GM18867 (cell line): ENCODE measurements around the gene C1orf122.
A peak's percentile ranks its signal among the peaks of the same experiment; 100 is the strongest.

Source experiments
- ATAC-seq: cut with Tn5 transposase; IDR thresholded peaks from one replicate; pipeline ENCODE4 v1.9.1; 2021; ENCODE audit warnings: mild to moderate bottlenecking, moderate library complexity; ENCODE audit not compliant: unreplicated experiment

Gene C1orf122

DNA sequence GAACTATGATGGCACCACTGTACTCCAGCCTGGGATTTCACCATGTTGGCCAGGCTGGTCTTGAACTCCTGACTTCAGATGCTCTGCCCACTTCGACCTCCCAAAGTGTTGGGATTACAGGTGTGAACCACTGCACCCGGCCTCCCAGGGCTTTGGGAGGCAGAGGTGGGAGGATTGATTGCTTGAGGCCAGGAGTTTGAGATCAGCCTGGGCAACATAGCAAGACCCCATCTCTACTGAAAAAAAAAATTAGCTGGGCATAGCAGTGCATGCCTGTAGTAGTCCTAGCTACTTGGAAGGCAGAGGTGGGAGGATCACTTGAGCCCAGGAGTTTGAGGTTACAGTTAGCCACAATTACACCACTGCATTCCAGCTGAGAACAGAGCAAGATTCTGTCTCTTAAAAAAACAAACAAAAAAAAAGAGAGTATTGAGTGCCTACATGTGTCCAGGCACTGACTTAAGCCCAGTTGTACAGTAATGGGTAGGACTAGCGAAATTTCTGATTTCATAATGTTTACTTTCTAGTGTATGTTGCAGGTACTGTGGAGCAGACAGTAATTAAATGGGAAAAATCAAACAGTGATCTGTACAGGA lies 9.7 kb upstream of the C1orf122 start:
- no peak for ATAC-seq

DNA sequence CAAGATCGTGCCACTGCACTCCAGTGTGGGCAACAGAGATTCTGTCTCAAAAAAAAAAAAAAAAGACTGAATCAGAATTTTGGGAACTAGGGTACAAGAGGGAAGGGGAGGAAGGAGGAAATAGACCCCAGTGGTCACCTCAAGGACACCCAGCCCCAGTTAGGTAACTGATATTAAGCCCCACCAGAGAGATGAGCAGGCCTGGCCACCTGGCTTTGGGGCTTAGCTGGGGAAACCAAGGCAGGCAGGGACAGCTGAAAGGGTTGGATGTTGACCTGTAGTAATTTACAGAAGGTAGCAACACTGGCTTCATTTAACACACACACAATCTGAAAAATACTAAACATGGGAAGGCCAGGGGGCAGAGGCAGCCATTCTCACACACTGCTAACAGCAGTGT lies 5.2 kb upstream of the C1orf122 start:
- ATAC-seq = no peak

DNA sequence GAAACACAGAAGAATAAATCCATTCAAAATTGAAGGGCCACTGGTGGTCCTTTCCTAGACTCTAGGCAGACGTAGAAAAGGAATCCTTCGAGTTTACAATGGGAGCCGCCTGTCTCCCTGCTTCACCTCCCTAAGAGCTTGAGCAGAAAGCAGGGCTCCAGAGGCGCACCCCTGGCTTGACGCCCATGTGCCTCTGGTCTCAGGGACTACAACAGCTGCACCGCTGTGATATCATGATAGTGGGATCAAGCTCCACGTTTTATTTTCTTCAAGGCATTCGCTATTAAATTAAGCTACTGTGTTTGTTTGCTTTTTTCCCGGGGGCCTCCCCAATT lies 403 bp upstream of the C1orf122 start:
- ATAC-seq = no peak

DNA sequence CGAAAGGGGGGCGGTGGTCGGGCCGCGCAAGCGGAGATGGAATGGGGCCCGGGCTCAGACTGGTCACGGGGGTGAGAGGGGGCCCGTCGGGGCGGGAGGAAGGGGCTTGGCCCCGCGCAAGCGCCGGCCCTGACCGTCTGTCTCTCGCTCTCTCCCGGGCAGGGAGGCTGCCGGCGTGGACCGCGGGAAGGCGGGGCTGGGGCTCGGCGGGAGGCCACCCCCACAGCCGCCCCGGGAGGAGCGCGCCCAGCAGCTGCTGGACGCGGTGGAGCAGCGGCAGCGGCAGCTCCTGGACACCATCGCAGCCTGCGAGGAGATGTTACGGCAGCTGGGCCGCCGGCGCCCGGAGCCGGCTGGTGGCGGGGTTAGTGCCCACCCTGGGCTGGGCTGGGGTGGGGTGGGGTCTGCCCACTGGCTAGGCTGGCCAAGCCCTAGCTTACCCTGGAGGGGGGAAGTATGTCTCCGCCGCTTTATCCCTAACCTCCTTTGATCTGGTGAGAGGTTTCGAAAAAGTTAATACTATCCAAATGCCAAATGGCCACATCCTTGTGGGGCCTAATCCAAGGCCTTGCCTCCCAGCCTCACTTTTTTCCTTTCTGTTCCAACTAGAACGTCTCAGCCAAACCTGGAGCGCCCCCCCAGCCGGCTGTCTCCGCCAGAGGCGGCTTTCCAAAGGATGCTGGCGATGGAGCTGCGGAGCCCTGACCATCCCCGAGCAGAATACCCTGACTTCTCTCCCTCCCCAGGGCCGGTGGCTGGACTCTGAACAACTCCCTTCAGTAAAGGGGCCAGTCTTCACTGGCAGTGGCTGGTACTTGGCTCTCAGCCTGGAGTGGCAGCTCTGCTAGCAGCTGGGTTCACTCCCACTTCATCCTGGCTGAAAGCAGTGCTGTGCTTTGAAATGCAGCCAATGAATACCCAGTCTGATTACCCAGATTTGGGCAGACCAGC lies 1.1 kb downstream of the C1orf122 start:
- ATAC-seq = peak; percentile 38

DNA sequence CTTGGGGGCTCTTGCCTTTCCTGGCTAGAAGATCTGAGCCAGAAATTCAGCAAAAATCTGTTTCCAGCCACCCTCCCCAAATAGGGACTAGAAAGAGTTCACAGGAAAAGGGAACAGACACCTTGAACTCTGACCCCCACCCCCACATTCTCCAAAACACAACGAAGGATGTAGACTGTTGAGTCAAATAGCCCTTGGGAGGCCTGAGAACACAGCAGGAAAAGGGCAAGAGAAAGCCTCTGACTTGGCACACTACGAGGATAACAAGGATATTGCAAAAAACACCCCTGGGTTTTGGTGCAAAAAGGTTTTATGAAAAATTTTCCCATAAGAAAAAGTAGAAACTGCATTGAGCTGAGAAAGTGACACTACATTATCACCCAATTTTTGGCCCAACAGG lies 2.4 kb downstream of the C1orf122 start:
- ATAC-seq = no peak

DNA sequence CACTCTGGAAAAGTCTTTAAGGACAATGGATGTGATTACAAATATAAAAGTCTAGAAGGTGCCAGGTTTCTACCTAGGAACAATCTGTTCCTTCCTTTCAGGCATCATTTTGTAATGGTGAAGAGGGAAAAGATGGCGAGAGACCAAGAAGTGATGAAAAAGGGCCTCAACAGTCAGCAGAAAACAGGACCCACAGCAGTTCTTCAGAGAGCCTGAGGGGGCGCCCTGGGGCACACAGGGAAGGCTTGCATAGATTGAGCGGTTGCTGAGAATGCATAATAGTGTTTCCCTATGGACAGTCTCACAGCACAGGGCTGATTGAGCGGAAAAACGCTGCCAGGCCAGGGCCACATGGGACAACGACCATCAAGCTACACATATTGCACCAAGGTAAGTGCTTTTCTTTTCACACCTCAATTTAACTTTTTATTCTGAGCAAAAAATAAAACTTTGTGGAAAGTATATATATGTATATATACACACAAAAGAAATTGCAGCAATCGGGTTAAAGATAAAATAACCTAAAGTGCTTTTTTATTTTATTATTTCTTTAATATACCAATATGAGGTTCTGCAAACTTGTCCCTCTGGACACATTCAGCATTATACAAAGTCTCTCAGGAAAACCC lies 3.6 kb downstream of the C1orf122 start:
- no peak for ATAC-seq

DNA sequence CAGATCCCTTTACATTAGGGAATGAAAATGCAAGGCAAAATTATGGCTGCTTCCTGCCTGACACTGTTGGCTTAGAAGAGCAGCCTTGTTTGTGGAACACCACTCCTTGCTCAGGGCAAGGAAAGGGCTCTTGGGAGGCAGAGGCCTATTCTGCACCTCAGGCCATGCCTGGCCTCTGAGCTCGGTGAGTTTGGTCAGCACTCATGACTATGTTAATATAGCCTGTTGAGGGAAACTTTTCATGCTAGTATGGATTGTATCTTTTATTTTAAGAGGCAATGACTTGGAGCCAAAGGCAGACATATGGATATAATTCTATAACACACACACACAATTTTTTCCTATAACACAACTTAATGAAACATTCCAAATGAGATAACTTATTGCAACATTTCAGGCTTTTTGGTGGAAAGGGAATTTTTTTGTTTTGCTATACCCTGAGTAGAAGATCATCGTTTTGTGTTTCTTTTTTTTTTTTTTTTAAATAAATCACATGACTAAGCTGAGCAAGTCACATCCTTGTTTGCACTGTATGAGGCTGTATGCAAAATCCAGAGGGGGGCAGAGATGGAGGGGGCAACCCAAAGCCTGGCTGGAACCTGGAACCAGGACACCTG lies 6.0 kb downstream of the C1orf122 start:
- no peak for ATAC-seq

DNA sequence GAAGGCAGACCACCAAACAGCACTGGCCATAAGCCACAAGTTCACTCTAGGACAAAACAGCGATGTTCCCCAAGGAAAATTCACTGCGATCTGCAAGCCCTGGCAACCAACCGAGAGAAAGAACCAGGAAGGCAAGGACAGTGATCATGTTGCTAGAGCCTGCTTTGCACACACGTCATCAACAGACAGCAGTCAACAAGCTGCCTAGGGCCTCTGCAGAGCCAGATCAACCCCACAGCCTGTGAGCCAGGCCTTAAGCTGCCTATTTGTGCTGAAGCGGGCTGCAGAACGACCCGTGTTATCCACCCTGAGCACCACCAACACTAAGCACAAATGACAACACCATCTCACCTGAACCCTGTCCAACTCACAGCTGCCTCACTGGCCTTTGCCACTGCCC lies 6.7 kb downstream of the C1orf122 start:
- no peak for ATAC-seq

DNA sequence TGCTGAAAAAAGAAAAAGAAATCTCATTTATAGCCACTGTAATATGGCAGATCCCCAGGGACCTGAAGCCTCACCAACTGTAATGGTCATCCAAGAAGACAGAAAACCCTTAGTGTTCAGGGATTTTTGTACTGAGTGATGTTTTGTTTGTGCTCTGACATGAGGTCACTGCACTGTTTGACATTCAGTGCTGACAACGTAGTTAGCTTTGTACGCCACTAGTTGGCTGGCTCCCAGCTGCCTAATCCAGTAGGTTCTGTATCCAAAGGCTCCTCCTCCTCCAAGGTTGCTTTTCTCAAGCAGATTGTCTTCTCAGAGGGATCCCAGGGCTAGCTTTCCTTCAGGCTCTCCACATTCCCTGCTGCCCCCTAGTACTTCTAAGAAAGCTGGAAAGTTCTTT lies 9.9 kb downstream of the C1orf122 start:
- no peak for ATAC-seq

DNA sequence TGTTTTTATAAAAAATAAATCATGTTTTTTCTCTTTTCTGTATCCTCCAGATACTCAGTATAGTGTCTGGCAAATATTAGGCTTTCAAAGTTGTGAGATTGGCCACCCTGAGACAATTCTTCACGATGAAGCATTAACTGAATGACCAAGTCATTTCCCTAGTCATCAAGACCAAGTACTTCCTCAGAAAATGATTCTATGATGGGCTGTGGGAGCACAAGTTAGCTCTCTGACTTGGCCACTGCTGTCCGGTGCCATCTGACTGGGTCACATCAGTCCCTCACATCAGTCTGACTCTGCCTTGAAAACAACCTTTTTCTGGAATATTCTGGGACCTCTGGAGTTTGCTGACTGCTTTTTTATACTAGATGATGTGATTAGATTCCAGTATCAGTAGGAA lies 13.9 kb downstream of the C1orf122 start:
- no peak for ATAC-seq

DNA sequence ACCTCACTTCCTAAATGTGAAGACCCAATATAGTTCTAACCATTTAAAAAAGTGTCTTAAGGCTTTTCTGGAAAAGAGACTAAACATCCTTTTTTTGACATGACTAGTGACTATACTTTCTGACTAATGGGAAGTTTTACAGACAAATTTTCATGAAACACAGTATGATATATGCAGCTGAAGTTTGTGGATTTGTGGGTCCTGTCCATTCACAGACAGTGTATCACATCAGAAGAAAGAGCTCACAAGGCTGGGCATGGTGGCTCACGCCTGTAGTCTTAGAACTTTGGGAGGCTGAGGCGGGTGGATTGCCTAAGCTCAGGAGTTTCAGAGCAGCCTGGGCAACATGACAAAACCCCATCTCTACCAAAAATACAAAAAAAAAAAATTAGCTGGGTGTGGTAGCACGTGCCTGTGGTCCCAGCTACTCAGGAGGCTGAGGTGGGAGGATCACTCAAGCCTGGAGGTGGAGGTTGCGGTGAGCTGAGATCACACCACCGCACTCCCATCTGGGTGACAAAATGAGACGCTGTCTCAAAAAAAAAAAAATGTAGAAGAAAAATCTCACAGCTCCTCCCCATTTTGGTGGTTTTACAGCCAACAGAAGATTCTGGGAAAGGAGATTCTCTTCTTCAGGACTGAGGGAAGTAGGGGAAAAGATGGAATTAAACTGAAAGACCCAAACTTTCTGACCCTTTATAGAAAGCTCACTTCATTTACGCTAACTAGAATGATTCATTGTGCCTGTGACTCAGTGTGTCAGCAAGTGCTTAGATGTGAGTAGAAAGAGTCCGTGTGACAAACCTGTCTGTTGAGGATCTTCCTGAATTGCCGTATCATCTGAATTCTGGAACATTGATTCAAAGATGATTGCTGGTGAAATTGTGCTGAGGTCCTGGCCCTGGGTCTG lies 15.6 kb downstream of the C1orf122 start:
- ATAC-seq = no peak

DNA sequence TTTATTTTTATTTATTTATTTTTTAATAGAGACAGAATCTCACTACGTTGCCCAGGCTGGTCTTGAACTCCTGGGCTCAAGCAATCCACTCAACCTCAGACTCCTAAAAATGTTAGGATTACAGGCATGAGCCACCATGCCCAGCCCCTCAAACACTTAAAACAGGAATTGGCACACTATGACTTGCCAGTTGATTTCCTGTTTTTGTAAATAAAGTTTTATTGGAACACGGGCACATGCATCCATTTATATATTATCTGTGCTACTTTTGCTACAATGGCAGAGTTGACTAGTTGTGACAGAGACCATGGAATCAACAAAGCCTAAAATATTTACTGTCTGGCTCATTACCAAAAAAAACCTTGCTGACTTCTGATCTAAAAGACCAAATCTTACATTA lies 16.4 kb downstream of the C1orf122 start:
- no peak for ATAC-seq

DNA sequence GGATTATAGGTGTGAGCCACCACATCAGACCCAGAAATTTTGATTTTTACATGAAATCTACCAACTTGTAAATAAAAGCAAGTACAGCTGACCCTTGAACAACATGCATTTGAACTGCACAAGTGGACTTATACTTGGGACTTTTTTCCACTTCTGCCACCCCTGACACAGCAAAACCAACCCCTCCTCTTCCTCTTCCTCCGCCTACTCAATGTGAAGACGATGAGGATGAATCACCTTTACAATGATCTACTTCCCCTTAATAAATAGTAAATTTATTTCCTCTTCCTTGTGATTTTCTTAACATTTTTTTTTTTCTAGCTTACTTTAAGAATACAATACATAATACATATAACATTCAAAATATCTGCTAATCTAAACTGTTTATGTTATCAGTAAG lies 17.9 kb downstream of the C1orf122 start:
- no peak for ATAC-seq

DNA sequence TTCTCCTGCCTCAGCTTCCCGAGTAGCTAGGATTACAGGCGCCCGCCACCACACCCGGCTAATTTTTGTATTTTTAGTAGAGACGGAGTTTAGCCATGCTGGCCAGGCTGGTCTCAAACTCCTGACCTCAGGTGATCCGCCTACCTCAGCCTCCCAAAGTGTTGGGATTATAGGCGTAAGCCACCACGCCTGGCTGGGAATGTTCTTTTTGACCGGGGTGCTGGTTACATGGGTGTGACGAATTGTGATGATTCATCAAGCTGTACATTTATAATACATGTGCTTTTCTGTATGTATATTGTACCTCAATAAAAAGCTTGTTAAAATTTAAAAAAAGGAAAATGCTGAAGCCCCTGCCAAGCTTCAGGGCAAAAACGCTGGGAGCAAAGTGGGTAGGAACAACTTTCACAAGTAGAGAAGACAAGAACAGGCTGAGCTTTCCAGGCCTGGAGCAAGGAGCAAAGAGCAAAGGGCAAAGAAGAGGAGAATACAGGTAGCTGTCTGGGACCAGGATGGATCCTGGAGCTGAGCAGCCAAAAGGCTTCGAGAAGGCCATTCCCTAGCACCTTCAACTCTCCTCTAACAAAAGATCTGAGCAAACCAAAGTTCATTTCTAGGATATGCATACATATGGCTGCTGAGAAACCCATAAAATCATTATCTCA lies 21.0 kb downstream of the C1orf122 start:
- no peak for ATAC-seq

DNA sequence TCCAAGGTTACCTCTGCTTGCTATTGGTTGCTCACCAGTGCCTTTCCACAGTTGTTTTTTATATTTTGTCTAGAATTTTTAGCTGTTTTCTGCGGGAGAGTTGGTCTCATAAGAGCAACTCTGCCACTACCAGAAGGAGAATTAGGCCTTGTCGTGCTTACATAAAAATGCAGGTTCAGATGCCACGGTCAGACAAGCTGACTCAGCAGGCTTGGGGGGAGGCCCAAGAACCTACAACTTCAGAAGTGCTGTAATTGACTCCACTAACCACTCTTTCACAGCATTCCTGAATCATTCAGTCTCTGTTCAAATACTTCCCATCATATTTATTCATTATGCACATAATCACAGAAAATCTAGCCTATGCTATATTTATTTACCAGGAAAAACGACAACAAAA lies 23.5 kb downstream of the C1orf122 start:
- no peak for ATAC-seq

DNA sequence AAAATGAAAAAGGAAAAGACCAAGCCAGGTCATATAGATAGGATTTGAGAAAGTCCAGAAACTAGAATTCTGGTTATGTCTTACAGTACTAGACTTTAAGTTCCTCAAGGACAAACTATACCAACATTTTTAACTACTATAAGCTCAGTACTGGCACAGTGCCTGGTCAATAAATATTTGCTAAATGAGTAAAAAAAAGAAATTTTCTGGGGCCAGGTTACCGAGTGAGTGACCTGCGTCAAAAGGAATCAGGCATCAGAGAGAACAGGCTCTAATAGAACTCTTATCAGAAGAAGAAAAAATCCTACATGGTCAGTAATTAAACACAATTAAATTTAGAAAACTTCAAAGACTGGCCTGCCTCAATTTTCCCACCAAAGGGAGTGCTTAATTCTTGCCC lies 24.2 kb downstream of the C1orf122 start:
- no peak for ATAC-seq

DNA sequence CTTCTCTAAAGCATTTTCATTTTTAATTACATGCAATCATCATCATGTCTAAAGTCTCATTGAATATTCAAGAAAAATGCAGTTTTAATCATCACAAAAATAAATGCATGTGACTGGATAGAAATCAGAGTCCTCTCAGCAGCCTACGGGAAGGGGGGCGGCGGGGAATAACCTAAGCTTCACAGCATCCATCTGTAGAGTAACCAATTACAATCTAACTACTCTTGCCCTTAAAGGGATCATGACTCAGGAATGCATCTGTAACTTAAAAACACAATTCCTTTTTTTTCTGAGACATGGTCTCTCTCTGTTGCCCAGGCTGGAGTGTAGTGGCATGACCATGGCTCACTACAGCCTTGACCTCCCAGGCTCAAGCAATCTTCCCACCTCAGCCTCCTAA lies 29.2 kb downstream of the C1orf122 start:
- no peak for ATAC-seq

DNA sequence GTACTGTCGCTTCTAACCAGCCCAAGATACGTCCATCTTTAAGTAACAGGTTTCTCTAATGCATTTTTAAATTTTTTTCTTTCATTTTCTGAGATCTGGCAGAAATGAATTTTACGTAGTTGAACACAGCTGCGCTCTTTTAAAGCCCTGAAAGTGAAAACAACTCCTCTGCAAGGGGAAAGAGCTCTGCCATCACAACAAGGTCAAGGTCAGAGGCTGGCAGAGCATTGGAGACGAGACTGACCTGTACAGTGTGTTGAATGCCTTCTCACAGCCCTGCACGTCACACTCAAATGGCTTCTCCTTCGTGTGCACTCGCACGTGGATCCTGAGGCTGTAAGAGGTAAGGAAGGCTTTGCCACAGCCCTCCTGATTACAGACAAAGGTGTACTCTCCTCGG lies 32.1 kb downstream of the C1orf122 start:
- no peak for ATAC-seq

DNA sequence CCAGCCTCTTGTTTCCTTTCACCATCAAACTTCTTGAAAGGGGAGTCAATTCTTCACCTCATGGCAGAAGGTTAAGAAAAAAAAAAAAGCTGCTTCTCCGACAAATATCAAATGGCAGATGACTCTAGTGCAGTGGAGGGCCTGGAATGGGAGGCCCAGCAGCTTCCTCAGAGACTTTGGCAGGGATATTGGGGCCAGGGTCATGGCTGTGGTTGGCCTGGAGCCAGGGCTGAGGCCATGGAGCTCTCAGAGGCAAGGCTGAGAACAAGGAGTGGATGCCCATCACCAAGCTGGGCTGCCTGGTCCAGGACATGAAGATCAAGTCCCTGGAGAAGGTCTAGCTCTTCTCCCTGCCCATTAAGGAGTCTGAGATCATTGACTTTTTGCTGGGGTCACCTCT lies 33.1 kb downstream of the C1orf122 start:
- ATAC-seq = no peak

DNA sequence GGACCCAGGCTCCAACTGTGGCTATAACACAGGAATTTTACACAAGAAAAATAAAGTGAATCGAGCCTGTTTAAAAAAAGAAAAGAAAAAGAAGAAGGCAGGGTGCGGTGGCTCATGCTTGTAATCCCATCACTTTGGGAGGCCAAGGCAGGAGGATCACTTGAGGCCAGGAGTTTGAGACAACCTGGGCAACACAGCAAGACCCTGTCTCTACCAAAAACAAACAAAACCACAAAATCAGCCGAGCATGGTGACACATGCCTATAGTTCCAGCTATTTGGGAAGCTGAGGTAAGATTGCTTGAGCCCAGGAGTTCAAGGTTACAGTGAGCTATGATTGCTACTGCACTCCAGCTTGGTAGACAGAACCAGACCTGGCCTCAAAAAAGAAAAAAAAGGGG lies 34.1 kb downstream of the C1orf122 start:
- no peak for ATAC-seq
